ENCODE data around the gene SUOX.
"Not testable (repeated sequence)": the region's sequence is repeated elsewhere in the genome, so short reads cannot be mapped to it uniquely, and the experiment has no call there.

SUOX gene

DNA sequence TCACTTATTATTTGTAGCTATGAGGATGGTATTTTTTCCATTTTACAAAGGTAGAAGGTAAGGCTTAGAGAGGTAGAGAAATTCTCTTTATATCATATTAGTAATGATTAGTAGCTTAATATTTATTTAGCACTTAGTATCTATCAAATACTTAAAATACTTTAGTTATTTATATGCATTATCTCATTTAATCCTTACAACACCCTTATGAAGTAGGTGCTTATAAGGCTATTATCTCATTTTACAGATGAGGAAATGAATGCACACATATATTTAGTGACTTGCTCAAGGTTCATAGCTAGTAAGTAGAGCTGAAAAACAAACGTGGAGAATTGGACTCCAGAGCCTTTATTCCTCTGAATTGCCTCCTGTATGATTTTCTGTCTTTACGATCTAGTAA is 12.2 kb upstream of the SUOX start:
- no peak for DNase-seq

DNA sequence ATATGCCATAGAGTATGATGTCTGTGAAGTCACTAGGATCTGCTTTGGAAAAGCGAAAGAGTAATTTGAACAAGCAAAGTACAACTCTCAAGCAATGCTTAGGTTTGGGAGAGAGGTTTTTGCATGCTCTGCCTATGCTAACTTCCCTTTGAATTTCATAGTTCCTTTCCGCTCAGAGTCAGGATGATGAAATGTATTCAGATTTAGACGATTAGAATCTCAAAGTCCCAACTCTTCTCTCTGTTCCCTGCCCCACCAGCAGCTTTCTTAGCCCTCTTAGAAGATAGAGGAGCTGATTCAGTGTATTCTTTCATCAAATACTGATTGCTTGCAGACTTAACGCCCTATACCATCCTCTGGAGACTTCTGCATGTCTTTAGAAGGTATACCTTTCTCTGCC is 11.7 kb upstream of the SUOX start:
- no peak for DNase-seq

DNA sequence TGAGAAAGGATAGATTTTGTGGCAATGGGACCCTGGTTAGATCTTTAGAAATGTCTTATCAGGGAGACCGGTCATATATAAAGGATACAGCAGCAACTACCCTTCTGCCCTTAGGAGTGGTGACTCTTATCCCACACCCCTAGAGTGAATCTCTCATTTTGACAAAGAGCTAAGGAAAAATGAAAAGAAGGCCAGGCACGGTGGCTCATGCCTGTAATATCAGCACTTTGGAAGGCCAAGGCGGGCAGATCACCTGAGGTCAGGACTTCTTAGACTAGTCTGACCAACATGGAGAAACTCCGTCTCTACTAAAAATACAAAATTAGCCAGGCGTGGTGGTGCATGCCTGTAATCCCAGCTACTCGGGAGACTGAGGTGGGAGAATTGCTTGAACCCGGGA is 11.1 kb upstream of the SUOX start:
- not testable (repeated sequence) for DNase-seq

DNA sequence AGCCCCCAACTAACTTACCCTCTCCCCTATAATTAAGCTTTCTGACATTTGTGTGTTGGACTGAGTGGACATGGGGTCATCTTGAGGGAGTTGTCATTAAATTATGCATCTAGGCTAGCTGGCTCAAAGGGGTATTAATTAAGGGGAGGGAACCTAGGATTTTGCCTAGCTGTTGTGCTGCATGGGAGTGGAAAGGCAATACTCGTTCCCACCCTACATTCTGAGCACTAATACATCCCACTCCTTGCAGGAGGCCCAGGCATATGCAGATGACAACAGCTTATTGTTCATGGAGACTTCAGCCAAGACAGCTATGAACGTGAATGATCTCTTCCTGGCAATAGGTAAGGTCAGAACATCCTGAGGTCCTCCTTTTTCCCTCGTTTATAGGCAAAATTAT is 6.0 kb upstream of the SUOX start:
- no peak for DNase-seq

DNA sequence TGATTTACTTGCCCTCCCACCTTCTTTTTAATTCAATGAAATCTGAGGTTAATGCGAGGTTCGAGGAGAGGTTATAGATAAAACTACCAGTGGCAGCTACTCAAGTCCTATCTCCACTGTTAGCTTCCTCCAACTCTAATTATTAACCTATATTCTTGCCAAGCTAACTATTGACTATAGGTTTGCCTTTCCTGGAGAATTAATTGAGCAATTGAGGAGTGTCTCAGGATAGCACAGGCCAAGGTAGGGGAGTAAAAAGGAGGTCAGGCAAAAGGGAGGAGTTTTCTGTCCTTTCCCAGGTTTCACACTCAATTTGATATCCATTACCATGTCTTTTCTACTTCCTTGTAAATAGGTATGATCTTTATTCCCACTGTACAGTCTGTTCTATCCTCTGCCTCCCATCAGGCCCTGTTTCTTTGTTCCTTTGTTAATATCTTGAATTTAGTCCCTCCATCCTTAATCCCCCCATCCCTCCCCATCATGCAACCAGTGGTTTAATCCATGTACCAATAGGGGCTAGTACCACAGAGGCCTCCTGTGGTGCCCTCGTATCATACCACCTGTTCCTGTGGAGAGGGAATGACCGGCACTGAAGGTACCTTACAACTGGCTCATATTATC is 3.7 kb upstream of the SUOX start:
- no peak for DNase-seq

DNA sequence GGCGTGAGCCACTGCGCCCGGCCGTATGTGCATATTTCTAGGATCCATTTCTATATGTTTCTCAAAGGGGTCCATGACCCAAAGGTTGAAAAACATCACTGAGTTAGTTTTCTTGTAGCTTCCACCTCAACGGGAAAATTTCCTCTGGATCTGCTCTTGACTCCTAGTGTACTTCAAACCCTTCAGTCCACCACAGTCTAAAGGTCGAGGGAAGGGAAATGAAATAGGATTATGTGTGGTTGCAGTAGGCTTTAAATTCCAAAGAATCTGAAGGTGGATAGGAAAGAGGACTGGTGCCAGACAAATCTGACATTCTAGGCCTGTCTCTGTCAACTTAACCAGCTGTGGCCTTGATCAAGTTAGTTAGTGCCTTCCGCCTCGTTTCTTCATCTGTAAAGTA is 1.7 kb upstream of the SUOX start:
- no peak for DNase-seq

DNA sequence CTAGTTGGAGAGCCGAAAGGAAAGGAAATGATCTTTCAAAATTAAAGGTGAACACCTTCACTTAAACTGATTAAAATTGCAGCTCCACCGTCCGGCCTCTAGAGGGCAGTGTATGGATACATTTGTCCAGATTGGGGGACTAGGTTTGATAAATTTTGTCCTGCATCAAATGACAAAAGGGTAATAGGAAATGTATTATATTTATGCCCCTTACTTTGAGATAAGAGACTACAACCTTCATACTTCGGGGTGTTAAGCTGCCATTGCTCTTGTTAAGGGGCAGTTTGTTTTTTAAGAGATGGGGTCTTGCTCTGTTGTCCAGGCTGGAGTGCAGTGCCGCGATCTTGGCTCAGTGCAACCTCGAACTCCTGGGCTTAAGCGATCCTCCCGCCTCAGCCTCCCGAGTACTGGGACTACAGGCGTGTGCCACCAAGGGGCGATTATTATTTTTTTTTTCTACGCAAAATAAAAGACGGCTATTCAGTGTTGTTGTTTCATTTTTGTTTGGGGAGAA is 818 bp upstream of the SUOX start:
- peak; percentile 64 for DNase-seq

DNA sequence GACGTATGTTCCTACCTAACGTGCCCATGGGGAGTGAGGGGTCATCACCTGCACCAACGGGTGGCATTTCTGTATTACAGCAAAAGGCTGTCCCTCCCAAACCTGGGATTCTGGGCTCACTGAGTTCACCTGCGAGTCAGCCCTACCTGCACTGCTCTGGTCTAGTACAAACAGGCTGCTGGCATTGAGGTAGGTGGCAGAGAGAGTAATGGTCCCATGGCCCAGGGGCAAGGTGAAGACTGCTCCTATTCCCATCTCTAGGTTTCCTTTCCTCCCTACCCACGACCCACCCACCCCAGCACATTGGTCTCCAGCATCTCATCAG is 421 bp downstream of the SUOX start:
- DNase-seq: no peak

DNA sequence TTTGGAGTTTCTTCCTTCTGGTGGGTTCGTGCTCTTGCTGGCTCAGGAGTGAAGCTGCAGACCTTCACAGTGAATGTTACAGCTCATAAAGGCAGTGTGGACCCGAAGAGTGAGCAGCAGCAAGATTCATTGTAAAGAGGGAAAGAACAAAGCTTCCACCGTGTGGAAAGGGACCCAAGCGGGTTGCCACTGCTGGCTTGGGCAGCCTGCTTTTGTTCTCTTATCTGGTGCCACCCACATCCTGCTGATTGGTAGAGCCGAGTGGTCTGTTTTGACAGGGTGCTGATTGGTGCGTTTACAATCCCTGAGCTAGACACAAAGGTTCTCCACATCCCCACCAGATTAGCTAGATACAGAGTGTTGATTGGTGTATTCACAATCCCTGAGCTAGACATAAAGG is 2.4 kb downstream of the SUOX start:
- DNase-seq: not testable (repeated sequence)

DNA sequence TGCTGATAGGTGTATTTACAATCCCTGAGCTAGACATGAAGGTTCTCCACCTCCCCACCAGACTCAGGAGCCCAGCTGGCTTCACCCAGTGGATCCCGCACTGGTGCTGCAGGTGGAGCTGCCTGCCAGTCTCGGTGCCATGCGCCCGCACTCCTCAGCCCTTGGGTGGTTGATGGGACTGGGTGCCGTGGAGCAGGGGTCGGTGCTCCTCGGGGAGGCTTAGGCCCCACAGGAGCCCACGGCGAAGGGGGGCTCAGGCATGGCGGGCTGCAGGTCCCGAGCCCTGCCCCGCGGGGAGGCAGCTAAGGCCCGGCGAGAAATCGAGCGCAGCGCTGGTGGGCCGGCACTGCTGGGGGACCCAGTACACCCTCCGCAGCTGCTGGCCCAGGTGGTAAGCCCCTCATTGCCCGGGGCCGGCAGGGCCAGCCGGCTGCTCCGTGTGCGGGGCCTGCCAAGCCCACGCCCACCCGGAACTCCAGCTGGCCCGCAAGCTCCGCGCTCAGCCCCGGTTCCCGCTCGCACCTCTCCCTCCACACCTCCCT is 3.0 kb downstream of the SUOX start:
- not testable (repeated sequence) for DNase-seq

DNA sequence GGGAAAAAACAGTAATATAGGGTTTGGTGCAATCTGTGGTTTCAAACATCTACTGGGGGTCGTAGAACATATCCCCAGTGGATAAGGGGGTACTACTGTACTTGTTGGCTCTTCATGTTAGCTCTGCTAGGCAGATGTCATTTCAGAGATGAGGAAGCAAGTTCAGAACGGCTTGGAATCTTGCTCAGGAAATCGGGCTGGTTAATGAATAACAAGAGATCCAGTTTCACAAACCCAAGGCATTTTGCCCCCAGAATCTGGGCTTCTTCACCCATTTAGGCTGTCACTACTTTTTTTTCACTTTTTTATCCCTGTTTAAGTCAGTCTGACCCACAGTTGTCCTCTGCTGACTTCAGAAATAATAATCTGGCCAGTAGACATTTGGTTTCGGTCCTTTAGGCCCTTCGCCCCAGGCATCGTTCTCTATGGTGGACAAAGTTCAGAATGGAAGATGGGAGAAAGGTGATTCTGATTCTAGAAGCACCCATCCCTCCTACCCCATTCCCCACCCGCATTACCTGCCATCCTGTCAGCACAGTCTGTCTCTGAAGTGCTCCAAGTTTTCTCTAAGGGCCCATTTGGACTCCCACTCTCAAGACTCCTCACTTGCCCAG is 4.5 kb downstream of the SUOX start:
- no peak for DNase-seq

DNA sequence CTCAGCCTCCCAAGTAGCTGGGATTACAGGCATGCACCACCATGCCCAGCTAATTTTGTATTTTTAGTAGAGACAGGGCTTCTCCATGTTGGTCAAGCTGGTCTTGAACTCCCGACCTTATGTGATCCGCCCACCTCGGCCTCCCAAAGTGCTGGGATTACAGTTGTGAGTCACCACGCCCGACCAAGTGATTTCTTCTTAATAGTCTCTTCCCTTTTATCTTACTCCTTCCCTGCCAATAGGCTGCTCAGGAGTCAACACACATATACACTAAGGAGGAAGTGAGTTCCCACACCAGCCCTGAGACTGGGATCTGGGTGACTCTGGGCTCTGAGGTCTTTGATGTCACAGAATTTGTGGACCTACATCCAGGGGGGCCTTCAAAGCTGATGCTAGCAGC is 6.3 kb downstream of the SUOX start:
- DNase-seq: not testable (repeated sequence)

DNA sequence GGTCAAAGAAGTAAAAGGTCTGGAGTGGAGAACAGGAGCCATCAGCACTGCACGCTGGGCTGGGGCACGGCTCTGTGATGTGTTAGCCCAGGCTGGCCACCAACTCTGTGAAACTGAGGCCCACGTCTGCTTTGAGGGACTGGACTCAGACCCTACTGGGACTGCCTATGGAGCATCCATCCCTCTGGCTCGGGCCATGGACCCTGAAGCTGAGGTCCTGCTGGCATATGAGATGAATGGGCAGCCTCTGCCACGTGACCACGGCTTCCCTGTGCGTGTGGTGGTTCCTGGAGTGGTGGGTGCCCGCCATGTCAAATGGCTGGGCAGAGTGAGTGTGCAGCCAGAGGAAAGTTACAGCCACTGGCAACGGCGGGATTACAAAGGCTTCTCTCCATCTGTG is 7.1 kb downstream of the SUOX start:
- no peak for DNase-seq

DNA sequence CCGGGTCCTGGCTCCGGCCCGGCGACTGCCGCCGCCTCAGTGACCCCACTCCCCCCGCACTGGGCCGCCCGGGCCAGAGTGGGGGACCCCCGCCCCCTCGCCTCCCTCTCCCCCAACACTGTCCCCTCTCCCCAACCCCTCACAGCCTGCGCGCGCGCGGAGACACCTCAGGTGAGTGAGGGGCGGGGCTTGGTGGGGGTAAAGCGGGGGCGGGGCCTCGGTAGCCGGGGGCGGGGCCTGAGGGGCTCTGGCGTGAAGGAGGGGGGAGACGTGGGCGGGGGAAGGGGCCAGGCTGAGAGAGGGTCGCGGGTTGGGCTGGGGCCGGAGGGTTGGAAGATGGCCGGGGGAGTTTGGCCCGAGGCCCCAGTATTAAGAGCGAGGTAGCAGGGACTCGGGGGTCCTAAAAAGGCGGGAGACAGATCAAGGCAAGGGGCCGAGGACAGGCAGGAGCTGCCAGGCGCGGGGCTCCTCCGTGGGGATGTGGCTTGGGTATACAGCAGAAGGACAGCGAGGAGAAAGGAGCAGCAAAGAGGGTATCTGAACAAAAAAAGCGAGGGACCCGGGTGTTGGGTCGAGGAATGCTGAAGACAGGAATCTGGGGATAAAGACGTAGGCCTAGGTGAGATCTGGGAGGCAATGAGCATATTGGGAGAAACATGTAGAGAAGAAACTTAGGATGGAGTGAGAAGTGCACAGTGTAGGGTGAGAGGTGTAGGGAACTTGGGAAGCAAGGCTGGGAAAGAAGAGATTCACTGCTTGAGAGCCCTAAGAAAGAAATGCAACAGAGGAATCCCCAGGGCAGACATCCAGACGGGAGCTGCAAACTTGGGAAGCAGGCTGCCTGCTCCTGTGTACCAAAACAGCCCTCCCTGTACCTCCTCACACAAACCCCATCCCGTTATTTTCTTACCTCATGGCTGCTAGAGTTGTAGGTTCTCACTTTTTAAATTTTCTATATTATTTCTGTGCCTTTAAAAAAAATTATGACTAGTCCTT is 10.8 kb downstream of the SUOX start:
- peak; percentile 80 for DNase-seq

DNA sequence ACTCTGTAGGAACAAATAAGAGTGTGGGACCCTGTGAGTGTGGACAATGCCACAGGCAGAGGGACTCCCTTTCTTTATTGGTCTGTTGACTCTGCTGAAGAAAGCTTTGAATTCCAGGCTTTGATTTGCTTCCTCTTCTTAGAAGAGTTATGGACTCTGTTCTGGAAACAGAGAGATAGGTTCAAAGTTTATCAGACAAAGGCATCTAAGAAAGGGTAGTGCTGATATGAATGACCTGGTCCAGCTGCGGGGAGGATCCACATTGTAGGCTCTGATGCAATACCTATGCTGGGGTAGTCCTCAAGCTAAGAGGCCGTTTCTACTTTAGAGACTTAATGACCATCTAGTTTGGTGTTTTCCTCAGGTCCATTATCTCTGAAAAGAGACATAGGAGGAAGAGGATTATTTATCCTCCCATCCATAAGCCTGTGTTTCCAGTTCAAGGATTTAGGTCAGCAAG is 13.1 kb downstream of the SUOX start:
- no peak for DNase-seq

DNA sequence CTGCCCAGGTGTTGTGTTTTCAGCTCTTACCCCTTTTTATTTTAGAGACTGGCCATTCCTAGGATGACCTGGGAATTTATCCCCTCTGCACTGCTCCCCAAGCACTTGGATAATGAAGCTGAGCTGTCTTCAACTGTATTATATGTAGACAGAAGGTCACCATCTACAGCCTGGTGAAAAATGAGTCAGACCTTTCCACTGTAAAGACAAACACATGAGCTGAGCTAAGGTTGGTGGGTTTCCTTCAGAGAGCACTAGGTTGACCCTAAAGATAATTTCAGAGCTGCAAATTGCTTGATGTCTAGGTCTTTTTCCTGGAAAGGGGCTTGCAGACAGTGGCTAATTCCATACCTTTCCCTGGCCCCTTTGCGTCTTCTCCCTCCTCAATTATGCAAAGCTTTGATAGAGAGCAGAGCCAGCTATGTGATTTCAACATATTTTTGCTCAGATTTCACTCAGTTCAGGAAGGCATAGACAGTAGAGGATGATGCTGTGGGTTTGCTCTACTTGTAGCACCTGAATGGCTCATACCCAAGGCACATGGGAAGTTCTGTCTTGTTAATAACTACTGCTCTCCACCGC is 14.5 kb downstream of the SUOX start:
- no peak for DNase-seq

DNA sequence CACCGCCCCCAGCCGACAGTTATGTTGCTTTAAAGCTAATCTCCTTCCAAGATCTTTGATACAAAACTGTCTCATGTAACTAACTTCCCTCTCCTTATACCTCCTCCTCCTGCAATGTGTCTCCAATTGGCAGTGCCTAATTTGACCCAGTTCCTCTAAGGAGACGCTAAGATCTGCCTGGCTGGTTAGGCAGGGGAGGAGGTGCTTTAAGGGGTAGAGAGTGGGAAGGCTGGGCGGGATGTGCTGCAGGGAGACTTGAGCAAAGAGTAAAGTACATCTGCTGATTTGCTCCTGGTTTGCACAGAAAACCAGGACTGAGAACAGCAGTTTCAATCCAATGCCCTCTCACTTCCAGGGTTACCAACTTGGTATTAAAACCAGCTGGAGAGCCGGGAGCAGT is 16.4 kb downstream of the SUOX start:
- no peak for DNase-seq

DNA sequence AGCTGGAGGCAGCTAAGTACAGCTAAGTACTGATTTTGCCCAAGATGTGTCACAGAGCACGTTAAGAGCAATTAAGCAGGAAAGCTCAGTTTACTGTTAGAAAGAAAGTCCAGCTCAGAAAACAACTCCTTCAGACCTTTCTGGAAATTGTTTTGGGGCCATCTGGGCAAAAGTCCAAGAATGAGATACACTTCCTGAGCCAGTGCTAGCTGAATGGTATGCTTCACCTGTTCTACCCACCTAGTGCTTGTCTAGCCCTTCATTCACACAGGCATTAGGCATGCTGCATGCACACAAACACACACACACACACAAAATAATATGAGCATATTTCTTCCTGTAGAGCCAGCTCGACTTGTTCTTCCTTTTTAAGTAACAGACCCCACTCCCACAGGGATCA is 17.1 kb downstream of the SUOX start:
- no peak for DNase-seq

DNA sequence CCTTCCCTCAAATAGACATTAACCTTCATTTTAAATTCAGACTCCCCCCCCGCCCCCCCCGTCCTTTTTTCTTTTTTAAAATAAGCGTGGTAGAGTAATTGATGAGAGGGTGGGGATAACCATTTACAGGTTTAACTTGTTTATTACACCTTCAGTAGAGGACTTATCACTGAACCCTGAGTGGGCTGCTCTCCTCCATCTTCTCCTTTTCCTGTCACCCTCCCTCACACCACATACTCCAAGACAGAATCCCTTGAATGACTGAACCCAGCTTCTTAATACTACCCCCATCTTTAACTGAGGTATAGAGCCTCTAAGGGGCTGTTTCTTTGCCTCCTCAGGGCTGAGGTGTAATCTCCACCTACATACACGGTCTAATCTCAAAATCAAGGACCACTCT is 20.1 kb downstream of the SUOX start:
- no peak for DNase-seq

DNA sequence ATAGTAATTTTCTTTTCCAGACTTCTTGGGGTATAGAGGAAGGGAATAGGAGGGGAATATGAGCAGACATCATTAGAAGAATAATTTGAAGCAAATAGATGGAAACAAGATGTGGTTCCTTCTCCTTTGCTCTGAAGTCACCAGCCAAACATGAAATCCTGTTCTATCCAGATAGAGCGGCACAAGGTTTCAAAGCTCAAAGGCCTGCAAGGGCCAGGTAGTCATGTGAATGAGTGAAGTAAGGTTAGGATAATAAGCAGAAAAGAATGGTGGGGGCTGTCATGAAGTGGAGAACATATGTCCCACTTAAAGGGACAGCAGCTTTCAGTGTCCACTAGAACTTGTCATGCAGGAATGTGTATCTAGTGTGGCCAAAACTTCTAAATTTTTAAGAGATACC is 21.3 kb downstream of the SUOX start:
- no peak for DNase-seq

DNA sequence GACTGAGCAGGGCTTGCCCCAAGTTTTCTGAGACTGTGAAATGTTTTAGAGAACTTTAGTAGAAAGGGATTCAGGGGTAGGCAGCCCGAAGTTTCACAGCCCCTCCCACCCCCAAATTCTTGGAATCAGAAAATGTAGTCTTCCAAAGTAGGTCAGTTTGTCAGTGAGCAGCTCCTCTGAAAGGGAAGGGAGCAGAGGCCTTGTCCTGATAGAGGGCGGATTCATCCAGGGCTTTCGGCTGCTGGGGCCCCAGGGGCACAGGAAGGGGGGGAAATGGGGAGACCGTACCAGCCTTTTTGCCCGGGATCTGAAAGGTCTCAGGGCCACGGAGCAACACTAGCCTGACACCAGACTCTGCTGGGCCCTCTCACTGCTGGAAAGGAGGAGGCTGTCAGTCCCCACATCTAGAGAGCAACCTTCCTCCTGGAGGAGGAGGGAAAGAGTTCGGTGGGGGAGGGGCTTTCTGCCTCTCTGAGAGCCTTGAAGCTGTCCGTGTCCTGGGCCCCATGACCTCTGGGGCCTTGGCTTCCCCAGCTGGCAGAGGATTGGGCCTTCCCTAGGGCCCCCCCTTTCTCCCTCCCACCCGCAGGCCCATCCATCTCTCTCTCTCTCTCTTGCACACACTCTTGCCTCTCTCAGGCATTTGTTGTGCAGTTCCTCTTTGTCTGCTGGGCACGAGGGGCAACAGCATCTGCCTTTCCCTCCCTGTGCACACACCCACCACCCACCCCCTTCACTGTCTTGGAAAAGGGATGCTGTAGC is 23.5 kb downstream of the SUOX start, which contains the start of gene IKZF4:
Gene IKZF4, plus strand, starts transcription at position 621 of the 762 bp plus-strand sequence. CDS start 451 bp downstream, outside the sequence.
- peak; percentile 78 for DNase-seq

DNA sequence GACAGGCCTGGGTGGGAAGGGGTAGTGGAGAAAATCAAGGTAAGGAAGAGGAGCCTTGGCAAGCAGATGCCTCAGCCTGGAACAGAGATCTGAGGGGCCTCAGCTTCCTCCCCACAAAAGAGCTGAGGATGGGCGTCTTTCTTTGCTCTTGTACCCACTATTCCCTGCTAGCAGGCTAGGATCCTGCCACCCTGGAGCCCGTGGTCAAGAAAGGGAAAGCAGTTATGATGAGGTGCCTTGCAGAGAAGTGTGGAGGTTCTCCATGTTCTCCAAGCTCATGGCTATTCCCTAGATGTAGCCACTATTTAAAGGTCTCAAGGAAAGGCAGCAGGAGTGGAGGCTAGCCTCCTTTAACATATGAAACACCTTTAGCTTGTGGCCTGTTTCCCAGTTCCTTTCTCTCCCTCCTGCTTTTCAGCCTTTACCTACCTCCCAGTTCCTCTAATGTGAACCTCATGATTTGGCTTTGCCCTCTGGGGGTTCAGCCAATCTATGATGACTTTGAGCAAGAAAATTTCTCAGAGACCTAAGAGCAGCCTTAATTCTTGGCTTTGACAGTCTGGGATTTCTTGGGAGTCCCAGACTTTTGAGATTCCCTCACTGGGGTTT is 24.9 kb downstream of the SUOX start:
- DNase-seq: no peak

Measured in femur (tissue), 1 donor.